Peyer's patch (tissue), 4 donors: ENCODE data around the gene GTSF1L. TPM values are rescaled to one million over a fixed set of nuclear protein-coding genes. Genes with fewer than 3 reads are reported as not detected.

Experiments
- DNase-seq, 3 donors: peaks; one replicate each; pipeline ENCODE4 v3.0.0-alpha.2; 2017 to 2019
- H3K27ac ChIP-seq, 4 donors: fragments of 200-600 bp; sonication (generic); one replicate each; pipeline ENCODE4 v1.5.1; 2016 to 2019
- H3K27me3 ChIP-seq, 2 donors: fragments of 200-600 bp; sonication (generic); one replicate each; pipeline ENCODE4 v1.5.1; 2019
- H3K36me3 ChIP-seq, 3 donors: fragments of 200-600 bp; sonication (generic); one replicate each; pipeline ENCODE4 v1.5.1; 2016 to 2019
- H3K4me1 ChIP-seq, 4 donors: fragments of 200-600 bp; sonication (generic); one replicate each; pipeline ENCODE4 v1.5.1; 2016 to 2019
- H3K4me3 ChIP-seq, 4 donors: fragments of 200-600 bp; sonication (generic); 1 replicate in 3 of 4; 2 replicates in 1 of 4; pipeline ENCODE4 v1.5.1; 2016 to 2019; ENCODE audit warnings: mild to moderate bottlenecking in 1 of 4
- H3K9me3 ChIP-seq, 4 donors: fragments of 200-600 bp; sonication (generic); one replicate each; pipeline ENCODE4 v1.5.1; 2016 to 2019; ENCODE audit warnings: mild to moderate bottlenecking in 1 of 4
- CTCF ChIP-seq, 6 experiments: fragments of 450-650 bp in 4 of 6; fragments of 200-600 bp in 2 of 6; sonication (generic) in 1 of 6; IDR thresholded peaks; one replicate each; pipeline ENCODE4 v1.5.1; 2017 to 2019; ENCODE audit warnings: antibody characterized with exemption in 6 of 6, mild to moderate bottlenecking in 3 of 6, moderate library complexity in 1 of 6
- POLR2A ChIP-seq, 2 donors: fragments of 450-650 bp; IDR thresholded peaks; one replicate each; pipeline ENCODE4 v1.5.1; 2017; ENCODE audit warnings: antibody characterized with exemption in 2 of 2, mild to moderate bottlenecking in 2 of 2, moderate library complexity in 2 of 2
- total RNA-seq, 4 donors: library from RNA; depleted of rRNA; stranded (reverse); fragments of >200 nt; gene quantifications; one replicate each; pipeline ENCODE4 v1.1.0, GENCODE V29; 2016

GTSF1L gene
- total RNA-seq, 4 donors from 2014 or later = not detected

- no peaks in the 10 kb centered on the region for H3K27me3 ChIP-seq
- H3K36me3 ChIP-seq = no peaks in the 10 kb centered on the region
- DNase-seq = no peak
- peaks cover 0 to 7% (median 0%) of the 10 kb centered on the region in 4 donors for H3K4me1 ChIP-seq
- no peaks in the 10 kb centered on the region for H3K9me3 ChIP-seq
- H3K4me3 ChIP-seq = no peak overlapping the region
- TF ChIP-seq POLR2A (IDR thresholded peaks at IDR 0.05) (no peak), CTCF (IDR thresholded peaks at IDR 0.05) (no peak)
- no peak overlapping the region for H3K27ac ChIP-seq
Measured at GRCh38 chr20:43715511-43715910, 11.3 kb downstream of the GTSF1L start.

GRCh38 chr20:43715044-43715443 is 11.8 kb downstream of the GTSF1L start:
- Histone ChIP-seq H3K4me3 (no peak overlapping the region), H3K9me3 (no peaks in the 10 kb centered on the region), H3K36me3 (no peaks in the 10 kb centered on the region), H3K27ac (no peak overlapping the region), H3K27me3 (no peaks in the 10 kb centered on the region), H3K4me1 (peaks cover 0 to 7% (median 0%) of the 10 kb centered on the region in 4 donors)
- no peak for DNase-seq
- no peak for TF ChIP-seq CTCF (IDR thresholded peaks at IDR 0.05)
- no peak for TF ChIP-seq POLR2A (IDR thresholded peaks at IDR 0.05)

DNA sequence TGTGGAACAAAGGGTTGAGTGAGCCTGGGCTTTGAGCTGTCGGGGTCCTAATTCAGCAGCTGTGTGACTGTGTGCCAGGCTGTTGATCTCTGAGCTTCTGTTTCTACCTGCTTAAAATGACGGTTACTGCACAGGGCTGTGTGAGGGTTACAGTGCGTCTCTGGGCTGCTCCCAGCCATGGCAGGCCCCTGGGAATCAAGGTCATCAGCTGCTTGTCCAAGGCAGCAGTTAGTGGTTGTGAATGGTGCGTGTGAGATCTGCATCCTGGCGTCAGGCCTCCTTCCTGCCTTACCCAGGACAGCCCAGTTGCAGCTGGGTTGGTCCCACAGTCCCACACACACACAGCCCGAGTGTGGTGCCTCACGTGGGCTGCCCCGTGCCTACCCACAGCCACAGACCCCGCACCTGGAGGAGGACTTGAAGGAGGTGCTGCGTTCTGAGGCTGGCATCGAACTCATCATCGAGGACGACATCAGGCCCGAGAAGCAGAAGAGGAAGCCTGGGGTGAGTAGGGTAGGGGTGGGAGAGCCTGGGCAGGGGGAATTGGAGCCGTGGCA is 15.6 kb downstream of the GTSF1L start:
- TF ChIP-seq CTCF (IDR thresholded peaks at IDR 0.05) (no peak), POLR2A (IDR thresholded peaks at IDR 0.05) (no peak)
- DNase-seq = peak in 1 of 3 donors; percentile 35
- Histone ChIP-seq H3K4me1 (peaks cover 0 to 9% (median 0%) of the 10 kb centered on the region in 4 donors), H3K9me3 (no peaks in the 10 kb centered on the region), H3K27ac (peak overlapping the region in 1 of 4 donors; percentile 65), H3K27me3 (no peaks in the 10 kb centered on the region), H3K36me3 (no peaks in the 10 kb centered on the region), H3K4me3 (no peak overlapping the region)

DNA sequence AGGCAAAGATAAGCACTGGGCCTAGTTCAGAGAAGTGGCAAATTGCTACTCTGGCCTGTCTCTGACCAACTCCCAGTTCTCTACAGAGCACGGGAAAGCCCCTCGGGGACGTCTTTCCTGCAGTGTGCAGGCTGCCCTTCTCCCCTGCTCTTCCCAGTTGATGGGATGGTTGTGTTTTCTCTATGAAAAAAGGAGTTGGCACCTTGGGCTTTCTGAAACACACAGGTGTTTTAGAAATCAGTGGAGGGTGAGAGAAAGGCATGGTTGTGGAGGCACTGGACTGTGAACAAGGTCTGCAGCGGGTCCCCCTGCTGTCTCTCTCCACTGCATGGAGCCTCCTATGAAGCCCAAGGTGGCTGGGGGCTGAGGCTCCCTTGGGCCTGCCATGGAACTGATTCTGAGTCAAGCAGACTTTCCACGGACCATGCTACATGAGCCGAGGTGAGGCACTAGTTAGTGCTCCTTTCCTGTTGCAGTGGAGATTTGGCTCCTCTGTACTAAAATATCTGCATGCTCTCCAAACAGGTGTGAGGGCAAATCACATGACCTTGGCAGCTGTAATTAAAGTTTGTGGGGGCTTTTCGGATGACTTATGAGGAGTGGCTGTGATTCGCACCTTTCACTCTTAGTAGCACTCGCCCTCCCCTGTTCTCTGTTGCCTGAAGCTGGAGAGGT is 16.3 kb downstream of the GTSF1L start:
- peak overlapping the region in 1 of 4 donors; percentile 65 for H3K27ac ChIP-seq
- TF ChIP-seq POLR2A (IDR thresholded peaks at IDR 0.05) (no peak), CTCF (IDR thresholded peaks at IDR 0.05) (no peak)
- no peaks in the 10 kb centered on the region for H3K36me3 ChIP-seq
- no peaks in the 10 kb centered on the region for H3K9me3 ChIP-seq
- peak in 1 of 3 donors; percentile 40 for DNase-seq
- H3K4me1 ChIP-seq = peaks cover 0 to 9% (median 0%) of the 10 kb centered on the region in 4 donors
- no peaks in the 10 kb centered on the region for H3K27me3 ChIP-seq
- no peak overlapping the region for H3K4me3 ChIP-seq

DNA sequence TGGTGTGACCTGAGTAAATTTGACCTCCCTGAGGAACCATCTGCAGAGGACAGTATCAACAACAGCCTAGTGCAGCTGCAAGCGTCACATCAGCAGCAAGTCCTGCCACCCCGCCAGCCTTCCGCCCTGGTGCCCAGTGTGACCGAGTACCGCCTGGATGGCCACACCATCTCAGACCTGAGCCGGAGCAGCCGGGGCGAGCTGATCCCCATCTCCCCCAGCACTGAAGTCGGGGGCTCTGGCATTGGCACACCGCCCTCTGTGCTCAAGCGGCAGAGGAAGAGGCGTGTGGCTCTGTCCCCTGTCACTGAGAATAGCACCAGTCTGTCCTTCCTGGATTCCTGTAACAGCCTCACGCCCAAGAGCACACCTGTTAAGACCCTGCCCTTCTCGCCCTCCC is 24.3 kb downstream of the GTSF1L start:
- no peaks in the 10 kb centered on the region for H3K27me3 ChIP-seq
- no peak for DNase-seq
- H3K36me3 ChIP-seq = no peaks in the 10 kb centered on the region
- H3K4me1 ChIP-seq = no peaks in the 10 kb centered on the region
- TF ChIP-seq CTCF (IDR thresholded peaks at IDR 0.05) (no peak), POLR2A (IDR thresholded peaks at IDR 0.05) (no peak)
- no peak overlapping the region for H3K27ac ChIP-seq
- H3K4me3 ChIP-seq = no peak overlapping the region
- no peaks in the 10 kb centered on the region for H3K9me3 ChIP-seq
